Activated CD4-positive, alpha-beta T cell treated with anti-CD3 and anti-CD28 coated beads for 36 hours (primary cell): ENCODE measurements around the gene HUS1. TPM values are rescaled to one million over a fixed set of nuclear protein-coding genes. Genes with fewer than 3 reads are reported as not detected.
"Not testable (repeated sequence)": the region's sequence is repeated elsewhere in the genome, so short reads cannot be mapped to it uniquely, and the experiment has no call there.

Experiments
- ATAC-seq: fragments of 200-7000 bp; cut with Tn5 transposase; one replicate; pipeline ENCODE4 v1.10.0; 2021; ENCODE audit warnings: mild to moderate bottlenecking, moderate library complexity
- CTCF ChIA-PET: fragments of 350-600 bp; sonication (Branson Sonifier 250); formaldehyde crosslinking; loops from one replicate; lab custom pipeline; 2021; ENCODE audit warnings: antibody characterized with exemption; lab: Charles Lee
- POLR2A ChIA-PET: fragments of 350-600 bp; sonication (Branson Sonifier 250); formaldehyde crosslinking; loops from one replicate; lab custom pipeline; 2021; ENCODE audit warnings: antibody characterized with exemption, inconsistent platforms; lab: Charles Lee
- DNase-seq: peaks from one replicate; pipeline ENCODE4 v3.0.0-alpha.2; 2020
- H3K27ac Mint-ChIP-seq: one replicate; pipeline ENCODE4 v1.8.0; 2021; ENCODE audit warnings: mixed read lengths
- H3K27me3 Mint-ChIP-seq: one replicate; pipeline ENCODE4 v1.8.0; 2021; ENCODE audit warnings: mixed read lengths
- H3K36me3 Mint-ChIP-seq: one replicate; pipeline ENCODE4 v1.8.0; 2021; ENCODE audit warnings: low read depth, mixed read lengths
- H3K4me1 Mint-ChIP-seq: one replicate; pipeline ENCODE4 v1.8.0; 2021; ENCODE audit warnings: mixed read lengths
- H3K4me3 Mint-ChIP-seq: one replicate; pipeline ENCODE4 v1.8.0; 2021; ENCODE audit warnings: mild to moderate bottlenecking, moderate library complexity, mixed read lengths
- H3K9me3 Mint-ChIP-seq: one replicate; pipeline ENCODE4 v1.8.0; 2021; ENCODE audit warnings: low read depth, mixed read lengths
- intact Hi-C, 2 experiments: fragments of 100-400 bp; cut with DNase I in 1 of 2; cut with micrococcal nuclease in 1 of 2; formaldehyde crosslinking; loops; one replicate each; pipeline versions ENCODE4 v1.14.2 to v1.15.1; 2022 to 2024; cut with DNase I, micrococcal nuclease
- total RNA-seq, 2 experiments: library from RNA; stranded (reverse); gene quantifications; one replicate each; pipeline ENCODE4 v1.2.3, GENCODE V29; 2021

The HUS1 gene
- total RNA-seq, 2 experiments from 2014 or later = 40.5 to 41.5 TPM

DNA sequence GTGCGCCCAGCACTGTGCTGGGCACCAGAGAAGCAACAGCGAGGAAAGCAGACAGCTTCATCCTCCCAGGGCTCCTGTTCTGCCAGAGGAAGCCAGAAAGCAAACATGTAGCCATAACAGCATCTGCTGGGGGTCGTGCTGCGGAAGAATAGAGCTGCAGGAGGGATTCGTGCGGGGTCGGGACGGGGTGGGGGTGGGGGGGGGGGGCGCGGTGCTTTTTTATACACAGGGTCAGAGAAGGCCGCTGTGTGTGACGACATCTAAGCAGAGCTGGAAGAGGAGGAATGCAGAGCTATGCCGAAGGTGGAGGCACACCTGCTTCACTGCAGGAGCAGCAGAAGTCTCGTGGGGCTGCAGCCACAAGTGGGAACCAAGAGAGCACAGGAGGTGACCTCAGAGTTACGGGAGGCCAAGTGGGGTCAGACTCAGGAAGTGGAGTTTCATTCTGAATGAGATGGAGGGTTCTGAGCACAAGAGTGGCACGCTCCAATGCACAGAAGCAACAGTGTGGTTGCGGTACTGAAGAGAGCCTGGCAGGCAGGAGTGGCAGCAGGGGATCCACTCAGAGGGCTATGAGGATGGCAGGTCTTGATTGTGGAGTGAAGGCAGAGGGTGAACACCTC lies 42.2 kb downstream of the HUS1 start:
- Mint-ChIP-seq H3K36me3 (no peaks in the 10 kb centered on the region), H3K4me3 (no peak overlapping the region), H3K27me3 (no peaks in the 10 kb centered on the region), H3K27ac (peak overlapping the region; percentile 6), H3K9me3 (no peaks in the 10 kb centered on the region), H3K4me1 (peaks cover 6% of the 10 kb centered on the region)
- DNase-seq (peak; percentile 58), ATAC-seq (peak; percentile 96)
- POLR2A ChIA-PET = no interaction called here
- intact Hi-C loops = no loop called here
- CTCF ChIA-PET = interaction anchor here (0.5 to 0.7 kb wide), 2 partner anchors 295 to 362 kb away, joined by 3 read pairs; no protein-coding TSS in a partner anchor

- H3K36me3 Mint-ChIP-seq = no peaks in the 10 kb centered on the region
- intact Hi-C loops = no loop called here
- DNase-seq (no peak), ATAC-seq (no peak)
- H3K27ac Mint-ChIP-seq = no peak overlapping the region
- H3K27me3 Mint-ChIP-seq = no peaks in the 10 kb centered on the region
- peaks cover 6% of the 10 kb centered on the region for H3K4me1 Mint-ChIP-seq
- H3K4me3 Mint-ChIP-seq = no peak overlapping the region
- CTCF ChIA-PET = interaction anchor here (2.2 kb wide), 1 partner anchor 8 kb away, joined by 6 read pairs; no protein-coding TSS in a partner anchor
- H3K9me3 Mint-ChIP-seq = no peaks in the 10 kb centered on the region
- POLR2A ChIA-PET = no interaction called here
These were observed 43.1 kb downstream of the HUS1 start for GRCh38 chr7:47936323-47936722.

- ATAC-seq (no peak), DNase-seq (no peak)
- no peaks in the 10 kb centered on the region for H3K9me3 Mint-ChIP-seq
- no peak overlapping the region for H3K27ac Mint-ChIP-seq
- H3K36me3 Mint-ChIP-seq = no peaks in the 10 kb centered on the region
- intact Hi-C loops = no loop called here
- ChIA-PET POLR2A (no interaction called here), CTCF (interaction anchor here (2.2 kb wide), 1 partner anchor 9 kb away, joined by 6 read pairs; no protein-coding TSS in a partner anchor)
- H3K4me1 Mint-ChIP-seq = peaks cover 6% of the 10 kb centered on the region
- H3K4me3 Mint-ChIP-seq = no peak overlapping the region
- H3K27me3 Mint-ChIP-seq = no peaks in the 10 kb centered on the region
These were observed 44.1 kb downstream of the HUS1 start for GRCh38 chr7:47935336-47935735.

DNA sequence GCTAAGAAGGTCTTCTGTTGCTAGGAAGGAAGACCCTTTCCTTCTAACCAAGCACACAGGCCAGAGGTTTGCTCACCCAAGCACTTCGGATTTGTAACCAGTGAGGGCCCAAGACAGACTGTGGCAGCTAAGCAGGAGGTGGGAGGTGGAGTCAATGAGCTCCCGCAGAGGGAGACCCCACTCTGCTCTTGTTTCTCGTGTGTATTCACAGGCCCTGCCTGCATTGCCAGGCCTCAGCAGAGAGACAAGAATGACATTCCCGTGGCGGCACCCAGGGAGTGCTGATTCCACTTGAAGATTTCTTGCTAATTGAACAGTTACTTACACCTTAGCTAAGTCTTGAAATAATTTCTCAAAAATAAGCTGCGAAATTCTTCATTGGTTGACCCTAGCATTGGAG lies 44.6 kb downstream of the HUS1 start:
- no peak overlapping the region for H3K4me3 Mint-ChIP-seq
- H3K4me1 Mint-ChIP-seq = peaks cover 6% of the 10 kb centered on the region
- no peak overlapping the region for H3K27ac Mint-ChIP-seq
- POLR2A ChIA-PET = no interaction called here
- no peak for ATAC-seq
- CTCF ChIA-PET = interaction anchor here (1.0 to 2.2 kb wide), 2 partner anchors 10 to 57 kb away, joined by 3 to 6 read pairs; no protein-coding TSS in a partner anchor
- no peaks in the 10 kb centered on the region for H3K36me3 Mint-ChIP-seq
- no peaks in the 10 kb centered on the region for H3K27me3 Mint-ChIP-seq
- DNase-seq = no peak
- intact Hi-C loops = no loop called here
- H3K9me3 Mint-ChIP-seq = no peaks in the 10 kb centered on the region

GRCh38 chr7:47933215-47933614 lies 46.2 kb downstream of the HUS1 start:
- DNase-seq (no peak), ATAC-seq (no peak)
- ChIA-PET CTCF (interaction anchor here (1.4 to 1.5 kb wide), 2 partner anchors 16 to 177 kb away, joined by 4 to 6 read pairs; no protein-coding TSS in a partner anchor), POLR2A (no interaction called here)
- H3K36me3 Mint-ChIP-seq = no peaks in the 10 kb centered on the region
- H3K27me3 Mint-ChIP-seq = no peaks in the 10 kb centered on the region
- no peak overlapping the region for H3K4me3 Mint-ChIP-seq
- peaks cover 6% of the 10 kb centered on the region for H3K4me1 Mint-ChIP-seq
- no peak overlapping the region for H3K27ac Mint-ChIP-seq
- intact Hi-C loops = no loop called here
- no peaks in the 10 kb centered on the region for H3K9me3 Mint-ChIP-seq

GRCh38 chr7:47932466-47933037 lies 46.9 kb downstream of the HUS1 start:
- peaks cover 4% of the 10 kb centered on the region for H3K4me1 Mint-ChIP-seq
- intact Hi-C loops = no loop called here
- no peak for DNase-seq
- ChIA-PET CTCF (interaction anchor here (0.7 to 1.5 kb wide), 2 partner anchors 16 to 21 kb away, joined by 5 to 6 read pairs; no protein-coding TSS in a partner anchor), POLR2A (no interaction called here)
- no peak for ATAC-seq
- no peaks in the 10 kb centered on the region for H3K9me3 Mint-ChIP-seq
- H3K27ac Mint-ChIP-seq = no peak overlapping the region
- H3K4me3 Mint-ChIP-seq = no peak overlapping the region
- H3K36me3 Mint-ChIP-seq = no peaks in the 10 kb centered on the region
- H3K27me3 Mint-ChIP-seq = no peaks in the 10 kb centered on the region

DNA sequence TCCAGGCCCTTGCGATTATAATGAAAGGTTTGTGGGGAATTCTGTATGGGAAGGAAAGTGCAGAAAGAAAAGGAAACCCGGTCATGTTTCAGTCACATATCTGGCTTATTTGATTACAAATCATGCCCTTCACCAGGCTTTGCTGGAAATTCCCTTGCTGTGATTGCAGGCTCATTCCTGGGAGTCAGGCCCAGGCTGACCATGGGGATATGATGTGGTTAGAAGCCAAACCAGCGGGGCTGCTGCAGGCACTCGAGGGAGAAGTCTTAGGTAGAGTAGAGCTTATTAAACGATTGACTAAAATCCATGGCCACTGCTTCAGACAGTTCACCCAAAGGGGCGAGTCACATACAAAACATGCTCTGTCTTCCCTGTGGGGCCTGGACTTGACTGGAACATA lies 47.4 kb downstream of the HUS1 start:
- Mint-ChIP-seq H3K27me3 (no peaks in the 10 kb centered on the region), H3K36me3 (no peaks in the 10 kb centered on the region), H3K9me3 (no peaks in the 10 kb centered on the region), H3K4me3 (no peak overlapping the region), H3K4me1 (no peaks in the 10 kb centered on the region), H3K27ac (no peak overlapping the region)
- no peak for DNase-seq
- POLR2A ChIA-PET = no interaction called here
- intact Hi-C loops = no loop called here
- CTCF ChIA-PET = interaction anchor here (0.7 to 1.5 kb wide), 2 partner anchors 15 to 21 kb away, joined by 5 to 6 read pairs; no protein-coding TSS in a partner anchor
- no peak for ATAC-seq

DNA sequence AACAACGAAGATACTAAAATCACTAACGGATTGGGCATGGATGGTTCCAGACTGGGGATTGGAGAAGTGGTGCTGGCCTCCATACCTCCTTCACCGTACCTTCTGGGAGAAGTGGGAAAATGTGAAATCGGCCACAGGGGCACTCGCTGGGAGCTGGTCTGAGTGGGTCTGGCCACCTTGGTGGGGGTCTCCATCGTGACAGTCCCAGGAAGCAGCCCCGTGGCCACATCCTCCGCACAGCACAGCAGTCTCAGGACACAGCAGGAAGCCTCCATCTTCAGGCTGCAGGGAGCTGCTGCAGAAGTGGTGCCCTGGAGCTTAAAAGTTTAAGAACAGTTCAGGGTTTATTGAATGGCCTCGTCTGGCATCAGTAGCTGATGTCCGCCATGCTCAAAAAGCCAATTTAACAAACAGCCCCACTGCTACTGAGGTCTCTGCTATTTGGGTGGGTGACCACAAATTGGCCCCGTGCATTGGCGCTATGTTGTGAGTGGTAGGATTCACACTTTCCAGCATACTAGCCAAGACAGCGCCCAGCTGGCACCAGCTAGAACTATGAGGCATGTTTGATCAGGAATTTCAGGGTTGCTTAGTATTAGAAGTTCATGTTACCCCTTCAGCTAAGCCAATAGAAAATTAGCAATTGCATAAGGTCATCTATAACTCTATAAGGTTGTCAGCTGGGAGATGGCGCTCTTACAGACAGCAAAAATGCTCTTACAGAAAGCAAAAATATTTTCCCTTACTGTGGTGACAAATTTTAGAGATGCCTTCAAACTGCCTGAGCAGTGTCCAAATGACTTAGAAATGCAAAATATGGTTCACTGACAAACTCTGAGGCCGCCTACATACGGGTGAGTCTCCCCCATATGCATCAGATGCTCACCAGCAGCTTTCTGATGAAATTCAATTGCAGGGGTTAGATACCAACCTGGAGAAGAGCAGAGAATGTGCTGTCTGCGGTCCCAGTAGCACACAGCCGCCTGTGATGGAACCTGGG lies 48.1 kb downstream of the HUS1 start:
- Mint-ChIP-seq H3K36me3 (peaks cover 4% of the 10 kb centered on the region), H3K27me3 (no peaks in the 10 kb centered on the region), H3K27ac (no peak overlapping the region), H3K4me1 (no peaks in the 10 kb centered on the region), H3K4me3 (no peak overlapping the region), H3K9me3 (no peaks in the 10 kb centered on the region)
- intact Hi-C loops = no loop called here
- ATAC-seq (no peak), DNase-seq (no peak)
- POLR2A ChIA-PET = no interaction called here
- CTCF ChIA-PET = interaction anchor here (0.7 kb wide), 1 partner anchor 20 kb away, joined by 5 read pairs; no protein-coding TSS in a partner anchor

- peaks cover 4% of the 10 kb centered on the region for H3K36me3 Mint-ChIP-seq
- no peaks in the 10 kb centered on the region for H3K4me1 Mint-ChIP-seq
- H3K9me3 Mint-ChIP-seq = peaks cover 12% of the 10 kb centered on the region
- ATAC-seq = no peak
- ChIA-PET CTCF (no interaction called here), POLR2A (no interaction called here)
- H3K27me3 Mint-ChIP-seq = no peaks in the 10 kb centered on the region
- H3K27ac Mint-ChIP-seq = no peak overlapping the region
- intact Hi-C loops = no loop called here
- H3K4me3 Mint-ChIP-seq = no peak overlapping the region
- no peak for DNase-seq
These were observed 55.1 kb downstream of the HUS1 start for GRCh38 chr7:47924266-47924665.

GRCh38 chr7:47923081-47923875 lies 56.1 kb downstream of the HUS1 start:
- not testable (repeated sequence) for H3K4me3 Mint-ChIP-seq

More at GRCh38 chr7:47923081-47923875, 56.1 kb downstream of the HUS1 start:
- H3K27me3 Mint-ChIP-seq, H3K36me3 Mint-ChIP-seq, CTCF ChIA-PET, ATAC-seq, H3K27ac Mint-ChIP-seq, intact Hi-C loops, DNase-seq, POLR2A ChIA-PET, H3K4me1 Mint-ChIP-seq: not testable (repeated sequence)
- H3K9me3 Mint-ChIP-seq = peaks cover 12% of the 10 kb centered on the region
